VCaP (cell line): Measurements from ENCODE around the gene SEC14L6.
"Not testable (repeated sequence)": the region's sequence is repeated elsewhere in the genome, so short reads cannot be mapped to it uniquely, and the experiment has no call there.

Experiments used
- H3K27ac ChIP-seq: fragments of 450-650 bp; 2 replicates; pipeline ENCODE4 v1.5.1; 2017
- CTCF ChIP-seq: fragments of 450-650 bp; conservative IDR thresholded peaks from 2 replicates; pipeline ENCODE4 v1.5.1; 2017; ENCODE audit warnings: mild to moderate bottlenecking, moderate library complexity

Gene SEC14L6

DNA sequence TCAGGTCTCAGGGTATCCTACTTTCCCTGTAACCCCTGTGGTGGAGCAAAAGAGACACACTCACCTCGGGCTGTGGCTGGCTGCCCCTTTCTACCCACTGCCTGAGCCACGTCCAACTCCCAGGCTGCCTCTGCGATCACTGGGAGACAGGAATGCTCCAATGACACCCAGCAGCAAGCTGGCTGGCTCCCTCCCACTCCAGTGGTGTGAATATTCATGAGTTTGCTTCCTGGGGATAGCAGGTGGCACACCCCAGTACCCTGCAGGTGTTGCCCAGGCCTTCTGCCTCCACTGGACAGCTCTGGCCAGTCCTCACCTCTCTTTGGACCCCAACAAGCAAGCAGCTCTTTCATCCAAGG, 18.2 kb upstream of the SEC14L6 start:
- no peak for TF ChIP-seq CTCF
- no peak overlapping the region for H3K27ac ChIP-seq

GRCh38 chr22:30564045-30564760, 17.7 kb upstream of the SEC14L6 start:
- TF ChIP-seq CTCF: no peak
- no peak overlapping the region for H3K27ac ChIP-seq

GRCh38 chr22:30562366-30562765, 15.8 kb upstream of the SEC14L6 start:
- no peak overlapping the region for H3K27ac ChIP-seq
- TF ChIP-seq CTCF: no peak

- no peak for TF ChIP-seq CTCF
- H3K27ac ChIP-seq: no peak overlapping the region
These were observed 15.1 kb upstream of the SEC14L6 start for GRCh38 chr22:30561402-30562189.

DNA sequence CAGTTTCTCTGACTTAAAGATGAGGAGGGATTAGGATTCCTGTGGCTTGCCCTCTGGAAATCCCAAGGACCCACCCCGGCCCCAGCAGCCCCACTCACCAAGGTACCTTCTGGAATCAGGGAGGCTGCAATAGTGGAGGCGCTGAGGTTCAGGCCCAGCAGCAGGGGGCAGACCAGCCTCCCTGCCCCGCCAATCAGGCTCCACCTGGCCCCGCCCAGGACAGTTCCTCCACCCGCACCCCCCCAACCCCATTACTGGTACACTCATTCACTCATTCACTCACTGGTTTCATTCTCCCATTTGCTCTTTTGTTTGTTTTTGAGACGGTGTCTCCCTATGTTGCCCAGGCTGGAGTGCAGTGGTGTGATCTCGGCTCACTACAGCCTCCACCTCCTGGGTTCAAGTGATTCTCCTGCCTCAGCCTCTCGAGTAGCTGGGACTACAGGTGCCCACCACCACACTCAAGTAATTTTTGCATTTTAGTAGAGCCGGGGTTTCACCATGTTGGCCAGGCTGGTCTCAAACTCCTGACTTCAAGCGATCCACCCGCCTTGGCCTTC, 14.2 kb upstream of the SEC14L6 start:
- not testable (repeated sequence) for H3K27ac ChIP-seq

- no peak for TF ChIP-seq CTCF
- no peak overlapping the region for H3K27ac ChIP-seq
These were observed 13.3 kb upstream of the SEC14L6 start for GRCh38 chr22:30559889-30560288.

GRCh38 chr22:30557243-30557642, 10.7 kb upstream of the SEC14L6 start:
- TF ChIP-seq CTCF: no peak

GRCh38 chr22:30556388-30556787, 9.8 kb upstream of the SEC14L6 start:
- peak; percentile 36; the same call in 1 of the 2 replicates for TF ChIP-seq CTCF
- H3K27ac ChIP-seq: no peak overlapping the region

More at GRCh38 chr22:30557243-30557642, 10.7 kb upstream of the SEC14L6 start:
- H3K27ac ChIP-seq: no peak overlapping the region
